Measurements from ENCODE around the gene GNAI3.

GNAI3 gene

GRCh38 chr1:109546311-109547109 lies 1.9 kb upstream of the GNAI3 start:
- peak; percentile 17 for DNase-seq

- DNase-seq: no peak
These were observed 723 bp upstream of the GNAI3 start for GRCh38 chr1:109547463-109548320.

GRCh38 chr1:109556563-109556962 lies 8.1 kb downstream of the GNAI3 start:
- DNase-seq: no peak

- DNase-seq: no peak
These were observed 9.1 kb downstream of the GNAI3 start for GRCh38 chr1:109557520-109557919.

- no peak for DNase-seq
These were observed 11.6 kb downstream of the GNAI3 start for GRCh38 chr1:109559995-109560394.

- no peak for DNase-seq
These were observed 15.9 kb downstream of the GNAI3 start for GRCh38 chr1:109564194-109564878.

- DNase-seq: no peak
These were observed 16.8 kb downstream of the GNAI3 start for GRCh38 chr1:109565241-109565640.

GRCh38 chr1:109566982-109567381 lies 18.6 kb downstream of the GNAI3 start:
- no peak for DNase-seq

- DNase-seq: no peak
These were observed 19.7 kb downstream of the GNAI3 start for GRCh38 chr1:109567877-109568672.

GRCh38 chr1:109569323-109569722 lies 20.9 kb downstream of the GNAI3 start:
- DNase-seq: no peak

- no peak for DNase-seq
These were observed 22.0 kb downstream of the GNAI3 start for GRCh38 chr1:109570414-109570813.

- no peak for DNase-seq
These were observed 25.4 kb downstream of the GNAI3 start for GRCh38 chr1:109573785-109574184.

GRCh38 chr1:109578947-109579443 lies 30.6 kb downstream of the GNAI3 start:
- DNase-seq: no peak

- no peak for DNase-seq
These were observed 31.1 kb downstream of the GNAI3 start for GRCh38 chr1:109579491-109579890.

GRCh38 chr1:109582021-109582420 lies 33.6 kb downstream of the GNAI3 start:
- DNase-seq: no peak

- DNase-seq: no peak
These were observed 36.4 kb downstream of the GNAI3 start for GRCh38 chr1:109584766-109585165.

- no peak for DNase-seq
These were observed 37.6 kb downstream of the GNAI3 start for GRCh38 chr1:109586055-109586454.

- no peak for DNase-seq
These were observed 40.8 kb downstream of the GNAI3 start for GRCh38 chr1:109589177-109589576.

GRCh38 chr1:109589679-109590078 lies 41.3 kb downstream of the GNAI3 start:
- no peak for DNase-seq

- DNase-seq: no peak
These were observed 44.5 kb downstream of the GNAI3 start for GRCh38 chr1:109592916-109593315.

- DNase-seq: no peak
These were observed 47.1 kb downstream of the GNAI3 start for GRCh38 chr1:109595531-109595930.

- DNase-seq: no peak
These were observed 49.7 kb downstream of the GNAI3 start for GRCh38 chr1:109598156-109598555.
